DND-41 (cell line): Measurements from ENCODE around the gene CACNA2D3.

Experiments used
- EZH2 ChIP-seq: IDR thresholded peaks from 3 replicates; pipeline ENCODE4 v1.6.1; 2012; ENCODE audit warnings: borderline replicate concordance, low read depth, mild to moderate bottlenecking, moderate library complexity, low read length, inconsistent platforms; ENCODE audit not compliant: severe bottlenecking
- TF ChIP-seq, protein P1 (sequence below): IDR thresholded peaks from 2 replicates; pipeline ENCODE4 v1.5.1; 2012; ENCODE audit warnings: borderline replicate concordance, low read length, moderate library complexity, mild to moderate bottlenecking; ENCODE audit not compliant: poor library complexity, severe bottlenecking; ENCODE audit errors: extremely low read depth

GRCh38 chr3:54932606-54933005 lies 810.3 kb downstream of the CACNA2D3 start:
- TF ChIP-seq, protein P1, sequence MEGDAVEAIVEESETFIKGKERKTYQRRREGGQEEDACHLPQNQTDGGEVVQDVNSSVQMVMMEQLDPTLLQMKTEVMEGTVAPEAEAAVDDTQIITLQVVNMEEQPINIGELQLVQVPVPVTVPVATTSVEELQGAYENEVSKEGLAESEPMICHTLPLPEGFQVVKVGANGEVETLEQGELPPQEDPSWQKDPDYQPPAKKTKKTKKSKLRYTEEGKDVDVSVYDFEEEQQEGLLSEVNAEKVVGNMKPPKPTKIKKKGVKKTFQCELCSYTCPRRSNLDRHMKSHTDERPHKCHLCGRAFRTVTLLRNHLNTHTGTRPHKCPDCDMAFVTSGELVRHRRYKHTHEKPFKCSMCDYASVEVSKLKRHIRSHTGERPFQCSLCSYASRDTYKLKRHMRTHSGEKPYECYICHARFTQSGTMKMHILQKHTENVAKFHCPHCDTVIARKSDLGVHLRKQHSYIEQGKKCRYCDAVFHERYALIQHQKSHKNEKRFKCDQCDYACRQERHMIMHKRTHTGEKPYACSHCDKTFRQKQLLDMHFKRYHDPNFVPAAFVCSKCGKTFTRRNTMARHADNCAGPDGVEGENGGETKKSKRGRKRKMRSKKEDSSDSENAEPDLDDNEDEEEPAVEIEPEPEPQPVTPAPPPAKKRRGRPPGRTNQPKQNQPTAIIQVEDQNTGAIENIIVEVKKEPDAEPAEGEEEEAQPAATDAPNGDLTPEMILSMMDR: no peak
- TF ChIP-seq EZH2: no peak
